Measurements from ENCODE around the gene NHEJ1.
A peak's percentile ranks its signal among the peaks of the same experiment; 100 is the strongest.

NHEJ1 gene

GRCh38 chr2:219031005-219031738, 129.4 kb downstream of the NHEJ1 start:
- DNase-seq: no peak
- H3K9ac ChIP-seq (ENCODE audit: low read length): no peak overlapping the region
- no peak for TF ChIP-seq EZH2 (optimal IDR thresholded peaks at IDR 0.05; ENCODE audit: low read depth, low read length)
- H3K27me3 ChIP-seq (replicated peaks; ENCODE audit: insufficient read depth, low read length): peaks cover 86% of the 10 kb centered on the region
- no peak overlapping the region for H3K4me3 ChIP-seq (ENCODE audit: low read length)
- H3K79me2 ChIP-seq (ENCODE audit: low read length): no peaks in the 10 kb centered on the region
- no peak overlapping the region for H3K27ac ChIP-seq (ENCODE audit: low read length)
- H3F3A ChIP-seq (ENCODE audit: insufficient read depth, low read length): no peaks in the 10 kb centered on the region
- no peaks in the 10 kb centered on the region for H3K9me3 ChIP-seq (replicated peaks; ENCODE audit: insufficient read depth, low read length)
- no peak overlapping the region for H2AFZ ChIP-seq (ENCODE audit: low read length)
- no peak overlapping the region for H3K4me2 ChIP-seq (ENCODE audit: low read depth, low read length)
- H3K4me1 ChIP-seq (ENCODE audit: low read length): no peaks in the 10 kb centered on the region
- no peaks in the 10 kb centered on the region for H3K9me2 ChIP-seq (replicated peaks; ENCODE audit: insufficient read depth, low read length)
- H3K36me3 ChIP-seq (replicated peaks; ENCODE audit: insufficient read depth, low read length): no peaks in the 10 kb centered on the region
- no peaks in the 10 kb centered on the region for H4K20me1 ChIP-seq (ENCODE audit: insufficient read depth, low read length)

- H3K9me3 ChIP-seq (replicated peaks; ENCODE audit: insufficient read depth, low read length): no peaks in the 10 kb centered on the region
- H4K20me1 ChIP-seq (ENCODE audit: insufficient read depth, low read length): no peaks in the 10 kb centered on the region
- H3K4me3 ChIP-seq (ENCODE audit: low read length): no peak overlapping the region
- peaks cover 86% of the 10 kb centered on the region for H3K27me3 ChIP-seq (replicated peaks; ENCODE audit: insufficient read depth, low read length)
- no peaks in the 10 kb centered on the region for H3K9me2 ChIP-seq (replicated peaks; ENCODE audit: insufficient read depth, low read length)
- TF ChIP-seq EZH2phosphoT487 (IDR thresholded peaks at IDR 0.05; ENCODE audit: low read length) (no peak), CTCF (IDR thresholded peaks at IDR 0.05; ENCODE audit: low read length) (no peak), EZH2 (optimal IDR thresholded peaks at IDR 0.05; ENCODE audit: low read depth, low read length) (no peak)
- no peaks in the 10 kb centered on the region for H3F3A ChIP-seq (ENCODE audit: insufficient read depth, low read length)
- no peaks in the 10 kb centered on the region for H3K36me3 ChIP-seq (replicated peaks; ENCODE audit: insufficient read depth, low read length)
- H3K27ac ChIP-seq (ENCODE audit: low read length): no peak overlapping the region
- no peak for DNase-seq
- H3K4me2 ChIP-seq (ENCODE audit: low read depth, low read length): no peak overlapping the region
- no peaks in the 10 kb centered on the region for H3K79me2 ChIP-seq (ENCODE audit: low read length)
- H3K9ac ChIP-seq (ENCODE audit: low read length): no peak overlapping the region
- H3K4me1 ChIP-seq (ENCODE audit: low read length): no peaks in the 10 kb centered on the region
- no peak overlapping the region for H2AFZ ChIP-seq (ENCODE audit: low read length)
These were observed 130.3 kb downstream of the NHEJ1 start for GRCh38 chr2:219030177-219030940.

GRCh38 chr2:219029829-219030165, 130.8 kb downstream of the NHEJ1 start:
- no peak for TF ChIP-seq EZH2phosphoT487 (IDR thresholded peaks at IDR 0.05; ENCODE audit: low read length)
- no peak for TF ChIP-seq EZH2 (optimal IDR thresholded peaks at IDR 0.05; ENCODE audit: low read depth, low read length)
- peak; percentile 95 for TF ChIP-seq CTCF (IDR thresholded peaks at IDR 0.05; ENCODE audit: low read length)
- Histone ChIP-seq H3K4me3 (ENCODE audit: low read length) (no peak overlapping the region), H2AFZ (ENCODE audit: low read length) (no peak overlapping the region), H3K9me3 (replicated peaks; ENCODE audit: insufficient read depth, low read length) (no peaks in the 10 kb centered on the region), H3K79me2 (ENCODE audit: low read length) (no peaks in the 10 kb centered on the region), H4K20me1 (ENCODE audit: insufficient read depth, low read length) (no peaks in the 10 kb centered on the region), H3K36me3 (replicated peaks; ENCODE audit: insufficient read depth, low read length) (no peaks in the 10 kb centered on the region), H3K9ac (ENCODE audit: low read length) (no peak overlapping the region), H3K27me3 (replicated peaks; ENCODE audit: insufficient read depth, low read length) (peaks cover 86% of the 10 kb centered on the region), H3K27ac (ENCODE audit: low read length) (no peak overlapping the region), H3K4me1 (ENCODE audit: low read length) (no peaks in the 10 kb centered on the region), H3K9me2 (replicated peaks; ENCODE audit: insufficient read depth, low read length) (no peaks in the 10 kb centered on the region), H3K4me2 (ENCODE audit: low read depth, low read length) (no peak overlapping the region), H3F3A (ENCODE audit: insufficient read depth, low read length) (no peaks in the 10 kb centered on the region)
- peak; percentile 65 for DNase-seq
